Neural progenitor cell (in vitro differentiated cells): ENCODE data around the gene GOLGA6A. TPM values are rescaled to one million over a fixed set of nuclear protein-coding genes. Genes with fewer than 3 reads are reported as not detected.

ENCODE experiments used
- DNase-seq: peaks from one replicate; pipeline ENCODE4 v3.0.0-alpha.2; 2016; ENCODE audit warnings: low spot score
- H2AFZ ChIP-seq: fragments of 200-600 bp; sonication (generic); replicated peaks from 2 replicates; pipeline ENCODE4 v1.6.1; 2016; ENCODE audit warnings: antibody characterized with exemption
- H3F3A ChIP-seq: fragments of 200-600 bp; sonication (generic); 2 replicates; pipeline ENCODE4 v1.6.1; 2016; ENCODE audit warnings: antibody characterized with exemption, low read depth
- H3K27ac ChIP-seq: fragments of 200-600 bp; sonication (generic); 2 replicates; pipeline ENCODE4 v1.5.1; 2016; ENCODE audit warnings: mild to moderate bottlenecking
- H3K27me3 ChIP-seq: fragments of 200-600 bp; sonication (generic); 2 replicates; pipeline ENCODE4 v1.6.1; 2016; ENCODE audit warnings: mild to moderate bottlenecking, moderate library complexity
- H3K36me3 ChIP-seq: fragments of 200-600 bp; sonication (generic); 2 replicates; pipeline ENCODE4 v1.5.1; 2016
- H3K4me1 ChIP-seq: fragments of 200-600 bp; sonication (generic); 2 replicates; pipeline ENCODE4 v1.6.1; 2016; ENCODE audit warnings: mixed run types
- H3K4me2 ChIP-seq: fragments of 200-600 bp; sonication (generic); 2 replicates; pipeline ENCODE4 v1.6.1; 2016
- H3K4me3 ChIP-seq: fragments of 200-600 bp; sonication (generic); 2 replicates; pipeline ENCODE4 v1.5.1; 2016
- H3K79me2 ChIP-seq: fragments of 200-600 bp; sonication (generic); 2 replicates; pipeline ENCODE4 v1.6.1; 2016; ENCODE audit warnings: low read depth
- H3K9ac ChIP-seq: fragments of 200-600 bp; sonication (generic); 2 replicates; pipeline ENCODE4 v1.6.1; 2016
- H3K9me3 ChIP-seq: fragments of 200-600 bp; sonication (generic); 2 replicates; pipeline ENCODE4 v1.5.1; 2016; ENCODE audit warnings: low read depth
- H4K20me1 ChIP-seq: fragments of 200-600 bp; sonication (generic); 2 replicates; pipeline ENCODE4 v1.6.1; 2016; ENCODE audit warnings: low read depth
- H3K27ac Mint-ChIP-seq: 3 replicates; pipeline ENCODE4 v1.8.0; 2021; ENCODE audit warnings: mixed read lengths
- H3K27me3 Mint-ChIP-seq: 2 replicates; pipeline ENCODE4 v1.8.0; 2022; ENCODE audit warnings: low read depth, mild to moderate bottlenecking, inconsistent platforms, moderate library complexity, mixed read lengths; ENCODE audit not compliant: insufficient read depth
- H3K36me3 Mint-ChIP-seq: 3 replicates; pipeline ENCODE4 v1.8.0; 2021; ENCODE audit warnings: mixed read lengths
- H3K4me1 Mint-ChIP-seq: 3 replicates; pipeline ENCODE4 v1.8.0; 2021; ENCODE audit warnings: mixed read lengths
- H3K4me3 Mint-ChIP-seq: 3 replicates; pipeline ENCODE4 v1.8.0; 2021; ENCODE audit warnings: mild to moderate bottlenecking, moderate library complexity, mixed read lengths
- H3K9me3 Mint-ChIP-seq: 3 replicates; pipeline ENCODE4 v1.8.0; 2020; ENCODE audit warnings: mixed read lengths
- CTCF ChIP-seq: fragments of 200-600 bp; sonication (generic); IDR thresholded peaks from 2 replicates; pipeline ENCODE4 v1.5.1; 2017; ENCODE audit warnings: antibody characterized with exemption, mild to moderate bottlenecking
- EZH2 ChIP-seq: fragments of 200-600 bp; sonication (generic); IDR thresholded peaks from 2 replicates; pipeline ENCODE4 v1.6.1; 2017; ENCODE audit warnings: antibody characterized with exemption, mild to moderate bottlenecking, moderate library complexity
- EZH2phosphoT487 ChIP-seq: fragments of 200-600 bp; sonication (generic); IDR thresholded peaks from 2 replicates; pipeline ENCODE4 v1.6.1; 2017; ENCODE audit warnings: antibody characterized with exemption
- total RNA-seq: library from RNA; depleted of rRNA; stranded (reverse); fragments of >200 nt; gene quantifications from 2 replicates; pipeline ENCODE4 v1.2.3, GENCODE V29; 2015; ENCODE audit warnings: low replicate concordance

The GOLGA6A gene
- total RNA-seq, 1 donor from 2014 or later, result 0.04 TPM

GRCh38 chr15:74130155-74130848, 48.0 kb upstream of the GOLGA6A start, which contains the start of gene ISLR2:
Gene ISLR2 (plus strand): TSS chr15:74130586. CDS start chr15:74132755, 2,169 bp downstream.
- Mint-ChIP-seq H3K4me1 (peaks cover 54% of the 10 kb centered on the region), H3K9me3 (peaks cover 7% of the 10 kb centered on the region), H3K36me3 (peaks cover 6% of the 10 kb centered on the region), H3K27me3 (peaks cover 77% of the 10 kb centered on the region), H3K4me3 (peak within 1 kb of the TSS; percentile 87), H3K27ac (no peak within 1 kb of the TSS)
- Histone ChIP-seq H3K27ac (no peak within 1 kb of the TSS), H3K4me2 (peak within 1 kb of the TSS; percentile 80), H3K27me3 (peaks cover 100% of the 10 kb centered on the region), H2AFZ (no peak within 1 kb of the TSS), H3F3A (peaks cover 23% of the 10 kb centered on the region), H3K79me2 (no peaks in the 10 kb centered on the region), H3K4me1 (peaks cover 36% of the 10 kb centered on the region), H3K9ac (no peak within 1 kb of the TSS), H3K4me3 (peak within 1 kb of the TSS; percentile 43), H3K36me3 (no peaks in the 10 kb centered on the region), H4K20me1 (peaks cover 53% of the 10 kb centered on the region), H3K9me3 (no peaks in the 10 kb centered on the region)
- TF ChIP-seq EZH2 (peak; percentile 72), EZH2phosphoT487 (peak; percentile 54), CTCF (no peak)
- DNase-seq, result peak; percentile 66

GRCh38 chr15:74129586-74130154, 47.3 kb upstream of the GOLGA6A start:
- DNase-seq, result peak; percentile 72
- H3K36me3 Mint-ChIP-seq, result peaks cover 6% of the 10 kb centered on the region
- H3K27ac Mint-ChIP-seq, result no peak overlapping the region
- Histone ChIP-seq H3K9ac (no peak overlapping the region), H3K79me2 (no peaks in the 10 kb centered on the region), H3K4me3 (peak overlapping the region; percentile 43), H3F3A (peaks cover 17% of the 10 kb centered on the region), H4K20me1 (peaks cover 48% of the 10 kb centered on the region), H3K27me3 (peaks cover 100% of the 10 kb centered on the region), H3K9me3 (no peaks in the 10 kb centered on the region), H3K27ac (no peak overlapping the region), H3K36me3 (no peaks in the 10 kb centered on the region), H3K4me1 (peaks cover 30% of the 10 kb centered on the region), H3K4me2 (peak overlapping the region; percentile 80), H2AFZ (no peak overlapping the region)
- peaks cover 50% of the 10 kb centered on the region for H3K4me1 Mint-ChIP-seq
- TF ChIP-seq EZH2 (peak; percentile 94), CTCF (no peak), EZH2phosphoT487 (peak; percentile 85)
- H3K4me3 Mint-ChIP-seq, result peak overlapping the region; percentile 87
- peaks cover 7% of the 10 kb centered on the region for H3K9me3 Mint-ChIP-seq
- H3K27me3 Mint-ChIP-seq, result peaks cover 76% of the 10 kb centered on the region

- Mint-ChIP-seq H3K27ac (no peak overlapping the region), H3K9me3 (peaks cover 7% of the 10 kb centered on the region), H3K4me3 (peak overlapping the region; percentile 87), H3K27me3 (peaks cover 75% of the 10 kb centered on the region), H3K36me3 (peaks cover 6% of the 10 kb centered on the region), H3K4me1 (peaks cover 46% of the 10 kb centered on the region)
- TF ChIP-seq CTCF (no peak), EZH2phosphoT487 (peak; percentile 12), EZH2 (peak; percentile 90)
- Histone ChIP-seq H3K36me3 (no peaks in the 10 kb centered on the region), H3K27me3 (peaks cover 100% of the 10 kb centered on the region), H3K4me2 (peak overlapping the region; percentile 80), H3K27ac (no peak overlapping the region), H4K20me1 (peaks cover 48% of the 10 kb centered on the region), H3K4me3 (peak overlapping the region; percentile 43), H3K79me2 (no peaks in the 10 kb centered on the region), H3K9me3 (no peaks in the 10 kb centered on the region), H2AFZ (no peak overlapping the region), H3F3A (peaks cover 10% of the 10 kb centered on the region), H3K9ac (no peak overlapping the region), H3K4me1 (peaks cover 28% of the 10 kb centered on the region)
- DNase-seq, result peak; percentile 40
Observed at GRCh38 chr15:74128785-74129585, 46.6 kb upstream of the GOLGA6A start.
